Right renal pelvis (tissue), 4 donors: ENCODE results near the gene ZNF765. TPM values are rescaled to one million over a fixed set of nuclear protein-coding genes. Genes with fewer than 3 reads are reported as not detected.
"Not testable (repeated sequence)": the region's sequence is repeated elsewhere in the genome, so short reads cannot be mapped to it uniquely, and the experiment has no call there.

Experiments
- DNase-seq, 4 donors: peaks; one replicate each; pipeline ENCODE4 v3.0.0-alpha.2; 2013; ENCODE audit warnings: low read depth in 4 of 4, low spot score in 3 of 4, missing footprints in 1 of 4
- polyA plus RNA-seq, 4 donors: library from polyadenylated mRNA; unstranded; fragments of 120-200 nt; gene quantifications; one replicate each; pipeline ENCODE4 v1.2.1, GENCODE V29; 2013; ENCODE audit not compliant: insufficient read length in 4 of 4

The ZNF765 gene
- 10 to 100 TPM in 3 of 4 donors, 1 to 10 TPM in 1; 9.6 to 14.5 (median 12.7) TPM for polyA plus RNA-seq

DNA sequence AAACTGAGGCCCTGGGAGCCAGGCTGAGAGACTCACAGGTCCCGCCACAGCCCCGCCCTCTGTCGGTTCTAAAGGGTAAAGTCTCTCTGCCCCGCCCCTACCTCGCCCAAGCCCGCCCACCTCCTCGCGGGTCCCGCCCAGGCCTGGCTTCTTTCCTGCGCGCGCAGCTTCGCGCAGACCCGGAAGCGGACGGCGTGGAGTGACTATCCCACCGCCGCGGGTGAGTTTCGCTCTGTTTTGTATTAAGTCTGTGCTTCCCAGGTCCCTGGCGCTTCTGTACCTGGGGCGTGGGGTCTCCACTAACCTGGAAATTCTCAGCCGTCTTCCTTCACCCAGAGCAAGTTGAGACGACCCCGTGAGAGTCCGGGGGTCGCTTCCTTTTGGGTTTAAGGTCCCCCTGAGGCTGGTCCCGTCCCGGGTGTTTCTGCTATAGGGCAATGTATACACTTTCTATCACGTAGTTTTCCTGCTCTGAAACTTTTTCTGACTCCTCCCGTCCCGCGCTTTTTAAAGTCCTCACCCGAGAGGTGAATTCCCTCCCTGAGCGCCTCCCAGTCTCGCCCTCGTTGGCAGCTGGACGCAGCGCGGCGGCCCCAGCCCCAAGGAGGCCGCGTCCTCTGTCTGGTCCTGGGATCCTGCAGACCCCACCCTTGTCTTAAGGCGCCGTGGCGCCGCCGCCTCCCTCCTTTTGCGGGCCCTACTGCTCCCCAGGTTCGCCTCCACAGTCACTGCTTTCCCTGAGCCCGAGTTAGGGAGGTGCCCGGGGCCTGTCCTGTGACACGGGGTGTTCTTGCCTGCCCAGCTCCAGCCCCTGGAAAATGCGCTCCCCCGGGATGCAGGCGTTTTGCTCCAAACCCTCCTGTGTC is at the start of gene ZNF765:
Gene ZNF765, plus strand, starts transcription at position 176 of the 866 bp plus-strand sequence. CDS start 2,867 bp downstream, outside the sequence.
- DNase-seq, result peak; percentile 83 to 86 (median 85)

DNA sequence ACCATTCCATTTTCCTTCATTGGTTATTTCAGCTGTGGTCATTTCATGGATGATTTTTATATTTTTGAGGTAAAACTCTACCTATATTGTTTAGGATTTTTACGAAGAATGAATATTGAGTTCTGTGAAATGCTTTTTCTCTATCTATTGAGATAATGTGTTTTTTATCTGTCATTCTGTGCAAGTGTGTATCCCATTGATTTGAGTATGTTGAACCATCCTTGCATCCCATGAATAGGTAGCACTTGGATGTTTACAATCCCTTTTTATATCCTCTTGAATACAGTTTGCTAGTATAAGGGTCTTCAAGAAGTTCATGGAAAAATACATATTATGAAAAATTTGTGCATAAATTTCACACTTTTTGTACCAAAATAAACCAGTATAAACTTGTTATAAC is 39.2 kb upstream of the ZNF765 start:
- DNase-seq, result no peak

DNA sequence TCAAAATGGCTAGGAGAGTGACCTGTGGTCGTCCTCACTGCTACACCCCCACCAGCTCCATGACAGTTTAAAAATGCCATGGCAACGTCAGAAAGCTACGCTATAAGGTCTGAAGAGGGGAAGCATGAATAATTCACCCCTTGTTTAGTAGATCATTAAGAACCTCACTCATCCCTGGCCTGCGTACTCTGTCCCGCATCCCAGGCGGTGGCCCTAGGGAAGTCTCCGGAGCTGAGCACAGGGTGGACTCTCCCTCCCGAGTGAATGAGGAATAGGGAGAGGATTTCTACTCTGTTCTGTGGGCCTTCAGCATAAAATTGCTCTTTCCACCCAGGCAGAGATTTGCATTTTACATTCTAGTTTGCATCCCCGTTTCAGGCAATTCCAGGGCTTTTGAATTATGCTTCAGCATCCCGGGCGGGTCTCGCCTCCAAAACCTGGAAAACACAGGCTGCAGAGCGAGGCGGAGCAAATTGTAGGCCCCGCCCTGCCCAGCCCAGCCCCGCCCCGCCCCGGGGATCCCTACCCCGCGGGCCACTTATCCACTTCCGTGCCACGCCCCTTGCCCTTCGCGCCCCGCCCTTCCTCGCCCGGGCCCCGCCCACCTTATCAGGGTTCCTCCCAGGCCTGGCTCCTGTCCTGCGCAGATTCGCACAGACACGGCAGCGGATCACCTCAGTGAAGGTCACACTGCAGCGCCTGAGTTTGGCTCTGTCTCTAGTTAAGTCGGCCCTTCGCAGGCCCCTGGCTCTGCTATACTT is 36.9 kb upstream of the ZNF765 start:
- DNase-seq, result no peak

DNA sequence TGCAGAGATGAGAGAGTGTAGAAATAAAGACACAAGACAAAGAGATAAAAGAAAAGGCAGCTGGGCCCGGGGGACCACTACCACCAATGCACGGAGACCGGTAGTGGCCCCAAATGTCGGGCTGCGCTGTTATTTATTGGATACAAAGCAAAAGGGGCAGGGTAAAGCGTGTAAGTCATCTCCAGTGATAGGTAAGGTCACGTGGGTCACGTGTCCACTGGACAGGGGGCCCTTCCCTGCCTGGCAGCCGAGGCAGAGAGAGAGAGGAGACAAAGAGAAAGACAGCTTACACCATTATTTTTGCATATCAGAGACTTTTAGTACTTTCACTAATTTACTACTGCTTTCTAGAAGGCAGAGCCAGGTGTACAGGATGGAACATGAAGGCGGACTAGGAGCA is 34.9 kb upstream of the ZNF765 start:
- DNase-seq, result not testable (repeated sequence)

DNA sequence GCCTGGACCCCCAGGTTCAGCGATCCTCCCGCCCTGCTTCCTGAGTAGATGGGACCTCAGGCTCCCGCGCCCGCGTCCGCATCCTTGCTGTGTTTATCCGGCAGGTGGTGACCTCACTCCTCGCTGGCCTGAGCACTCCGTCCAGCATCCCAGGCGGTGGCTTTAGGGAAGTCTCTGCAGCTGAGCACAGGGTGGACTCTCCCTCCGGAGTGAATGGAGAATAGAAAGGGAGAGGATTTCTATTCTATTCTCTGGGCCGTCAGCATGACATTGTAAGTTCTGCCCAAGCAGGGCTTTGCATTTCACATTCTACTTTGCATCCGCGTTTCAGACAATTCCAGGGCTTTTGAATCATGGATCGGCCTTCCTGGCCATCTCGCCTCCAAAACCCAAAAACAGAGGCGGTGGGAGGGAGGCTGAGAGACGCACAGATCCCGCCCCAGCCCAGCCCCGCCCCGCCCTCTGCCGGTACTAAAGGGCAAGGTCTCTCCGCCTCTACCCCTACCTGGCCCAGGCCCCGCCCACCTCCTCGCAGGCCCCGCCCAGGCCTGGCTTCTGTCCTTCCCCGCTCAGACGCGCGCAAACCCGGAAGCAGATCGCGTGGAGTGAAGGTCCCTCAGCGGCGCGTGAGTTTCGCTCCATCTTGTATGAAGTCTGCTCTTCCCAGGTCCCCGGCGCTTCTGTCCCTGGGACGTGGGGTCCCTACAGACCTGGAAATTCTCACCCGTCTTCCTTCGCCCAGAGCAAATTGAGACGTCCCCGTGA is 29.6 kb upstream of the ZNF765 start, which contains the start of gene ZNF525:
Gene ZNF525, plus strand, starts transcription at position 572 of the 765 bp plus-strand sequence. CDS start 6,577 bp downstream, outside the sequence.
- peak; percentile 59 to 70 (median 66) for DNase-seq

DNA sequence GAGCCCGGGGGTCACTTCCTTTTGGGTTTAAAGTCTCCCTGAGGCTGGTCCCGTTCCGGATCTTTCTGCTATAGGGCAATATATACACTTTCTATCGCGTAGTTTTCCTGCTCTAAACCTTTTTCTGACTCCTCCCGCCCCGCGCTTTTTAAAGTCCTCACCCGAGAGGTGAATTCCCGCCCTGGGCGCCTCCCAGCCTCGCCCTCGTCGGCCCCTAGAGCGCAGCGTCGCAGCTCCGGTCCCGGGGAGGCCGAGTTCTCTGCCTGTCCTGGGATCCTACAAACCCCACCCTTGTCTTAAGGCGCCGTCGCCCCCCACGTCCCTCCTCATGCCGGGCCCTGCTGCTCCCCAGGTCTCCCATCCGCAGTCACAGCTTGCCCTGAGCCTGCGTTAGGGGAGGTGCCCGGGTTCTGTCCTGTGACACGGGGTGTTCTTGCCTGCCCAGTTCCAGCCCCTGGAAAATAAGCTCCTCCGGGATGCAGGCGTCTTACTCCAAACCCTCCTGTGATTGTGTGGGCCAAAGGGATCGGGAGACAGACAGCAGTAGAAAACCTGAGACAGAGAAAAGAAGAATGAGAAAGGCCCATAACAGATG is 29.0 kb upstream of the ZNF765 start:
- DNase-seq, result no peak

DNA sequence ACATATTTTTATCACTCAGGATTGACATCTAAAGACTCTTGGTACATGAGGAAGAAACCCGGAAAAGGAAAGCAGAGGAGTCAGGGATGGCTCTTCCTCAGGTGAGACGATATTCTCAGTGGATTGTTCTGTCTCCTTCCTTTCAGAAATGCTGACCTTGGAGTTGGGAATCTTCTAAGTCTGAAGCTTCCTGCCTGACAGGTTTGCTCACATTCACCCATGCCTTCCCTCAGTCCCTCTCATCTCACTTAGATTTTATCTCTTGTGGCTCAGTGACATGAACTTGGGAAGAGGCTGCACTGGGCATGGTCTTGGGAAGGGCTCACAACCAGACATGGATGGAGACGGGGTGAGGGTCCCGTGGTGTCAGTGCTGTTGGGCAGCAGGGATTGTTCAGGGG is 22.8 kb upstream of the ZNF765 start:
- DNase-seq, result no peak

DNA sequence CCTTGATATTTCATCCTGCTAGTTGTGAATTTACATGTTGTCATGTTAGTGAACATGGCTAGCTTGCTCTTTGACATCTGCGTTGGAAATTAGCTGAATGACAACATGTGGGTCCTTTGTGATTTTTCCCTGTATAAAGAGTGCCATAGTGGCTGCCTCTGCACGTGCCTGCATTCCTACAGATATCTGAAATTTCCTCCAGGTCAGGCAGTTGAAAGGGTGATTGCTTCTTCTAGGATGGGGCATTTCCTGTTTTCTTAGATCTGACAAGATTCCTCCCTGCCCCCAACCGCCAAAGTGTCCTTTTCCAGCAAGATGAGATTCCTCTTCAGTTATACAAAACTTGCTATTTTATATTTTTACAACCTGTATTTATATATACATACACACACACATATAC is 20.7 kb upstream of the ZNF765 start:
- DNase-seq, result no peak

DNA sequence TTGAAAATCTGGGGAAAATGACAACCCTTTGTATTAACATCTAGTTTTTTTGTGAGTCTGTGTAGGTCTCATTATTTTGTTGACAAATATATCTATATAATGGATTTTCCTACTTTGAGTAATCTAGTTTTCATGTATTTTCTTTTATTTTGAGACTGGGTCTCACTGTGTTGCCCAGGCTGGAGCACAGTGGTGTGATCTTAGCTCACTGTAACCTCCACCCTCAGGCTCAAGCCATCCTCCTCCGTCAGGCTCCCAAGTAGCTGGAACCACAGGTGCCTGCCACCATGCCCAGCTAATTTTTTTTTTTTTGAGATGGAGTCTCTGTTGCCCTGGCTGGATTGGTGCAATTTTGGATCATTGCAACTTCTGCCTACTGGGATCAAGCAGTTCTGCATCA is 20.2 kb upstream of the ZNF765 start:
- DNase-seq, result no peak

DNA sequence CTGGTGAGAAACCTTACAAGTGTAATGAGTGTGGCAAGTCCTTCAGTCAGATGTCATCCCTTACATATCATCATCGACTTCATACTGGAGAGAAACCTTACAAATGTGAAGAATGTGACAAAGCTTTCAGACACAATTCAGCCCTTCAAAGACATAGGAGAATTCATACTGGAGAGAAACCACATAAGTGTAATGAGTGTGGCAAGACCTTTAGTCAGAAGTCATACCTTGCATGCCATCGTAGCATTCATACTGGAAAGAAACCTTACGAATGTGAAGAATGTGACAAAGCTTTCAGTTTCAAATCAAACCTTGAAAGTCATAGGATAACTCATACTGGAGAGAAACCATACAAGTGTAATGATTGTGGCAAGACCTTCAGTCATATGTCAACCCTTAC is 13.6 kb upstream of the ZNF765 start:
- DNase-seq, result no peak

DNA sequence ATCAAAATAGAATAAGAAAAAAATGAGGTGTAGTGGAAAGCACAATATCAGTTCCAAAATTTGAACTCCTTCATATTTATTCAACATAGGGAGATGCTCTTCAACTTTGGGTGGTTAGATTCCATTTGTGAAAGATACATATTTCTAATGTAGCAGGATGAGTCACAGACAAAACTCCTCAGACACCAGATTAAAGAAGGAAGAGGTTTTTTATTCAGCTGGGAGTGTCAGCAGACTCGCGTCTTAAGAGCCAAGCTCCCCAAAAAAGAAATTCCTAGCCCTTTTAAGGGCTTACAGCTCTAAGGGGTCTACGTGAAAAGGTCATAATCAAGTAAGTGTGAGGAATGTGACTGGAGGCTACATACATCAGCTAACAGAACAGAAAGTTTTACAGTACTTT is 6.8 kb upstream of the ZNF765 start:
- no peak for DNase-seq

DNA sequence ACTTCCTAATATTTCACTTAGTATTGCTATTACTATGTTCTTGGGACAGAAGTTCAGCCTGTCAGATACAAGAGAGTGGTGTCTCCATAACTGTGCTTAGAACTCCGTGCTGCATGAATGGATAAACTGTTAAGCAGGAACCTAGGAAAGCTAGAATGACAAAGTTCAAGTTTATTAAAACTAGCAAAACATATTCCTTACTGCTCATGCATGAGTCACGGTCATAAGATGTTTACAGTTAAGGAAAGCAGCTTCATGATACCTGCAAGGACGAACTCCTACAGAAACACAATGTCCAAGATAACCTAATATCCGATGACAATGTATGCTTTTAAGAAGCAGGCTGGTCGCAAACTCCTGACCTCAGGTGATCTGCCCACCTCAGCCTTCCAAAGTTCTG is 6.0 kb upstream of the ZNF765 start:
- DNase-seq, result no peak

DNA sequence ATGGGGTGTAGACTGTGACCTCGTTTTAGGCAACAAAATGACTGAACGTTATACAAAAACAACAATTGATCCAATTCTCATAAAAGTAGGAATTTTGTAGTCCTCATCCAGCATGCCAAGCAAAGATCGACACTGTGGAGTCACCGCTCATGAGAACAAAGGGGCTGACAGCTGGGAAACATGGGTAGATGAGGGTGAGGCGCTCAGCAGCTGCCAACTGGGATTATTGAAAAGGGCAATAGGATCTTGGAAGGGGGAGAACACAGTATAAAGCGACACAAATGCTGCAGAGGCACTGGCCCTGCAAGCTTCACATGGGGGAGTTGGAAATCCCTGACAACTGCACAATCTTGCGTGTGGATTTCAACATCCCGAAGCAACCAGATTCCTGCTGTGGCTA is 5.4 kb upstream of the ZNF765 start:
- DNase-seq, result no peak

DNA sequence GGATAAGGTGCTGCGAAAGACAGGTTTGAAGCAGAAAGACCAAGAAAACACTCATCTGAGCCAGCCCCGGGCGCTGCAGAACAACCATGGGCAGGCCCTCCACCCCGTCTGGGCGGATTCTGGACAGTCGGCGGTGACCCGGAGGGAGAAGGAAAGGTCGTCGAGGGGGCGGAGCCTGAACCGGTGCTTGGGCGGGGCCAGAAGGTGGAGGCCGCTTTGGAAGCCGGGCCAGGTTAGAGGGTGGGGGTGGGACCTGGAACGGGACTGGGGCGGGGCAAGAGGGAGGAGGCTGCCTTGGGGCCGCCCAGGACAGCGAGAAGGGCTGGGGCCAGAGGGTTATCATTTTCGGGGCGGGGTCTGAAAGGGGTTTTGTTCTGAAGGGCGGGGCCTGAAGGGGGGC is 5.0 kb upstream of the ZNF765 start:
- DNase-seq, result no peak

DNA sequence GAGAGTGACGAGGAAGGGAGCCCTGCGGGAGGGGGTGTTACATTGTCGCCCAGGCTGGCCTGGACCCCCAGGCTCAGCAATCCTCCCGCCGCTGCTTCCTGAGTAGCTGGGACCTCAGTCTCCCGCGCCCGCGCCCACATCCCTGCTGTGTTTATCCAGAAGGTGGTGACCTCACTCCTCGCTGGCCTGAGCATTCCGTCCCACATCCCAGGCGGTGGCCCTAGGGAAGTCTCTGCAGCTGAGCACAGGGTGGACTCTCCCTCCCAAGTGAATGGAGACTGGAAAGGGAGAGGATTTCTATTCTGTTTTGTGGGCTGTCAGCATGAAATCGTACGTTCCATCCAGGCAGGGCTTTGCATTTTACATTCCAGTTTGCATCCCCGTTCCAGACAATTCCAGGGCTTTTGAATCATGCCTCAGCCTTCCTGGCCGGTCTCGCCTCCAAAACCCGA is 401 bp upstream of the ZNF765 start:
- DNase-seq, result peak in 3 of 4 donors; percentile 9 to 36 (median 30)

DNA sequence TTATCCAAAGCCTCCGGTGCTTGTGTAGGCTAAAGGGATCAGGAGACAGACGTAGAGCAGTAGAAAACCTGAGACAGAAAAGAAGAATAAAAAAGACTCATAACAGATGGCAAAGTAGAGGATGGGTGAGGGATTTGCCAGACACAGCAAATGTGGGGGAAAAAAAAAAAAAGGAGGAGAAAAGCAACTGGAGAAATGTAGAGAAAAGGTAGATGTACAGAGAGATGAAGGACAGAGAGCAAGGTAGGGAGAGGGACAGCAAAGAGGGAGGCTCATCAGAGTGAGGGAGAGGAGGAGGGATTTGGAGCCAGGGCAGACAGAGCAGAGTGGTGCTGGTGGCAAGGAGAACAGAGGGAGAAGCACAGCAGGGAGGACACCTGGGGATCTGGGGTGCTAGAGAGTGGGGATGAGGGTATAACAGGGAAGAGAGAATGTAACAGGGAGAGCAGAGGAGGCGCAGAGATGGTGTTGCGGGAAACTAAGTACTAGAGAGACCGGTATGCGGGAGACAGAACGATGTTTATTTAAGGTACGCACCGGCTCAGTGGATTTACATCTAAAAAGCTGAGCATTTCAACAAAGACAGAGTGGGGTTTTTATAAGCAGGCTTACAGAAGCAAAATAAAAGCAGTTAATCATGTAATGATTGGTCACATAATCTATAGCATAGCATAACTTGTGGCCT is 1.0 kb downstream of the ZNF765 start:
- DNase-seq, result not testable (repeated sequence)

DNA sequence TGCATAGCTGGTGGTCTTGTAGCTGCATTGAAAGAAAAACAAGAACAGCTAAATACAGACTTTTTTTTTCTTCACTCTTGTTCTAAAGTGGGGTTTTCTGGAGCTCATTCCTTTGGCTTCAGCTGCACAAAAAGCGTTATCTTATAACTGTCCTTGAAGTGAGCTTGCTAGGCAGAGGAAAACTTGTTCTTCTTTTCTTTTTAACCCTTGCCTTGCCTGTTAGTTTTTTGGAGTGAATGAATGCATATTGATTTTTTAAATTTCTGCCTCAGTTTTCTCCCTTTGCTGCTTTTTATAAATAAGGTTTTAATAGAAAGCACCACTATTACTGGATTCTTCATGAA is 1.5 kb downstream of the ZNF765 start:
- no peak for DNase-seq

DNA sequence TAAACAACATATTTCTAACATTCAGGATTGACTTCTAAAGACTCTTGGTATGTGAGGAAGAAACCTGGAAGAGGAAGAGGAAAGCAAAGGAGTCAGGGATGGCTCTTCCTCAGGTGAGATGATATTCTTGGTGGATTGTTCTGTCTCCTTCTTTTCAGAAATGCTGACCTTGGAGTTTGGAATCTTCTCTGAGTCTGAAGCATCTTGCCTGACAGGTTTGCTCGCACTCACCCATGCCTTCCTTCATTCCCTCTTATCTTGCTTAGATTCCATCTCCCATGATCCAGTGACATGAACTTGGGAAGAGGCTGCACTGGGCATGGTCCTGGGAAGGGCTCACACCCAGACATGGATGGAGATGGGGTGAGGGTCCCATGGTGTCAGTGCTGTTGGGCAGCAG is 3.0 kb downstream of the ZNF765 start:
- not testable (repeated sequence) for DNase-seq

DNA sequence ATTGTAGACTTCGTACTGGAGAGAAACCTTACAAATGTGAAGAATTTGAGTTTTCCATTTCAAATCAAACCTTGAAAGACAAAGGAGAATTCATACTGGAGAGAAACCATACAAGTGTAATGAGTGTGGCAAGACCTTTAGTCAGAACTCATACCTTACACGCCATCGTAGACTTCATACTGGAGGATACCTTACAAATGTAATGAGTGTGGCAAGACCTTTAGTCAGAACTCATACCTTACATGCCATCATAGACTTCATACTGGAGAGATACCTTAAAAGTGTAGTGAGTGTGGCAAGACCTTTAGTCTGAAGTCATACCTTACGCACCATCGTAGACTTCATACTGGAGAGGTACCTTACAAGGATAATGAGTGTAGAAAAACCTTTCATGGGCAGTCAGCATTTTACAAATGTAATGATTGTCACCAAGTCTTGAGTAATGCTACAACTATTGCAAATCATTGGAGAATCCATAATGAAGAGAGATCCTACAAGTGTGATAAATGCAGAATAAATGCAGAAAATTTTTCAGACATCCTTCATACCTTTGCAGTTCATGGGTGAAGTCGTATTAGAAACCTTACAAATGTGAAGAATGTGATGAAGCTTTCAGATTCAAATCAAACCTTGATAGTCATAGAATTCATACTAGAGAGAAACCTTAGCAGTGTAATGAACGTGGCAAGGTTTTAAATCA is 14.7 kb downstream of the ZNF765 start:
- DNase-seq, result no peak
